ENCODE results near the gene ZNF740. TPM values are rescaled to one million over a fixed set of nuclear protein-coding genes. Genes with fewer than 3 reads are reported as not detected.
"Not testable (repeated sequence)": the region's sequence is repeated elsewhere in the genome, so short reads cannot be mapped to it uniquely, and the experiment has no call there.

Gene ZNF740
- total RNA-seq, 1 experiment from 2014 or later: 65.8 TPM

DNA sequence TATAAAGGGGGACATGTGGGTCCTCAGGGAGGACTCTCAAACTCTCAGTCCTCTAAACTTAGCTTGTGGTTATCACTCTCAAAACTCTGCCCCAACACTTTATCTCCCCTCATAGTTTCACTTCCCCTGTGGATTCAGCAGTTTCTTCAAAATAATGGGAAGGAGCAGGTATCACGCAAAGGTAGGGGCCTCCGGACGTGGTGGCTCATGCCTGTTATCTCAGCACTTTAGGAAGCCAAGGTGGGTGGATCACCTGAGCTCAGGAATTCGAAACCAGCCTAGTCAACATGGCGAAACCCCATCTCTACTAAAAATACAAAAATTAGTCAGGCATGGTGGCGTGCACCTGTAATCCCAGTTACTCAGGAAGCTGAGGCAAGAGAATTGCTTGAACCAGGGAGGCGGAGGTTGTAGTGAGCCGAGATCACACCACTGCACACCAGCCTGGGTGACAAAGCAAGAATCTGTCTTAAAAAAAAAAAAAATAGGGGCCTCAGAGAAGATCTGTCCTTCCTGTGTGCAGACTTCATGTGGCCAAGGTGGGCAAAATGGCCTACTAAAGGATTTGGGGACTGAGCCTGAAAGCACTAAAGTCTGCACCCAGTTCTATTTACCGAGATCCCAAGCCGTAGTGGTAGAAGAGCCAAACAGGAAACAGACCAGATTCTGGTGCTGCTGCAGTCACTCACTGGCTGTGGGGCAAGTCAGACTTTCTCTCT, 20.1 kb downstream of the ZNF740 start:
- H3K4me1 ChIP-seq (replicated peaks; ENCODE audit: insufficient read depth): peaks cover 12% of the 10 kb centered on the region
- no peak overlapping the region for H2AFZ ChIP-seq
- POLR2A ChIA-PET (ENCODE audit: unreplicated experiment): interaction anchor here (0.7 kb wide), 1 partner anchor 27 kb away, joined by 6 read pairs; no protein-coding TSS in a partner anchor
- H3K4me3 ChIP-seq: no peak overlapping the region
- H3K4me2 ChIP-seq: no peak overlapping the region
- no peaks in the 10 kb centered on the region for H3K79me2 ChIP-seq (ENCODE audit: low read depth)
- peaks cover 6% of the 10 kb centered on the region; the same call in 1 of the 2 replicates for H3F3A ChIP-seq (ENCODE audit: insufficient read depth, low read depth)
- CTCF ChIA-PET: no interaction called here
- H3K27ac ChIP-seq: no peak overlapping the region
- no peak for DNase-seq
- intact Hi-C loops (cut with micrococcal nuclease; ENCODE audit: unreplicated experiment): loop anchor here (10.0 kb wide), 1 partner anchor 136 kb away; no protein-coding TSS in a partner anchor
- H4K20me1 ChIP-seq (ENCODE audit: insufficient read depth): no peaks in the 10 kb centered on the region
- H3K36me3 ChIP-seq (ENCODE audit: low read depth): no peaks in the 10 kb centered on the region
- H3K9me2 ChIP-seq (ENCODE audit: insufficient read depth): 0 out of 2 replicates have a peak, but pooled peaks cover 3% of the 10 kb centered on the region
- BruUV-seq (replicated peaks): no TSS peak
- H3K27me3 ChIP-seq (ENCODE audit: insufficient read depth, low read depth): no peaks in the 10 kb centered on the region
- H3K9me3 ChIP-seq (ENCODE audit: insufficient read depth, low read depth): no peaks in the 10 kb centered on the region
- no peak for TF ChIP-seq EZH2 (IDR thresholded peaks at IDR 0.05; ENCODE audit: low read depth)
- TF ChIP-seq CTCF (conservative IDR thresholded peaks at IDR 0.05): no peak

GRCh38 chr12:53201177-53201541, 20.6 kb downstream of the ZNF740 start:
- no peaks in the 10 kb centered on the region for H3K9me3 ChIP-seq (ENCODE audit: insufficient read depth, low read depth)
- no peaks in the 10 kb centered on the region for H3K27me3 ChIP-seq (ENCODE audit: insufficient read depth, low read depth)
- no peaks in the 10 kb centered on the region for H3K36me3 ChIP-seq (ENCODE audit: low read depth)
- no TSS peak for BruUV-seq (replicated peaks)
- CTCF ChIA-PET: no interaction called here
- no peak overlapping the region for H3K27ac ChIP-seq
- H4K20me1 ChIP-seq (ENCODE audit: insufficient read depth): no peaks in the 10 kb centered on the region
- no peak overlapping the region for H2AFZ ChIP-seq
- H3K4me3 ChIP-seq: no peak overlapping the region
- intact Hi-C loops (cut with micrococcal nuclease; ENCODE audit: unreplicated experiment): loop anchor here (10.0 kb wide), 1 partner anchor 136 kb away; no protein-coding TSS in a partner anchor
- H3K4me1 ChIP-seq (replicated peaks; ENCODE audit: insufficient read depth): peaks cover 11% of the 10 kb centered on the region
- DNase-seq: no peak
- 0 out of 2 replicates have a peak, but pooled peaks cover 3% of the 10 kb centered on the region for H3K9me2 ChIP-seq (ENCODE audit: insufficient read depth)
- H3K79me2 ChIP-seq (ENCODE audit: low read depth): no peaks in the 10 kb centered on the region
- no peak for TF ChIP-seq EZH2 (IDR thresholded peaks at IDR 0.05; ENCODE audit: low read depth)
- TF ChIP-seq CTCF (conservative IDR thresholded peaks at IDR 0.05): no peak
- no peak overlapping the region for H3K4me2 ChIP-seq
- H3F3A ChIP-seq (ENCODE audit: insufficient read depth, low read depth): peaks cover 9% of the 10 kb centered on the region; the same call in 1 of the 2 replicates
- POLR2A ChIA-PET (ENCODE audit: unreplicated experiment): interaction anchor here (0.7 kb wide), 1 partner anchor 28 kb away, joined by 6 read pairs; no protein-coding TSS in a partner anchor

DNA sequence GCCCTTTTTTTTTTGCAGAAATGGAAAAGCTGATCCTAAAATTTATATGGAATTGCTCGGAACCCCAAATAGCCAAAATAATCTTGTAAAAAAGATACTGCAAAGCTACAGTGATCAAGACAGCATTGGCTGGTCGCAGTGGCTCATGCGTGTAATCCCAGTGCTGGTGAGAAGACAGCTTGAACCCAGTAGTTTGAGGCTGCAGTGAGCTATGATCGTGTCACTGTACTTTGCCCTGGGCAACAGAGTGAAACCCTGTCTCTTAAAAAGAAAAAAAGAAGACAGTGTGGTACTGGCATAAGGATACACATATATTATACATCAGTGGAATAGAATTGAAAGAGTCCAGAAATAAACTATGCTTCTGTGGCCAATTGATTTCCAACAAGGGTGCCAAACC, 21.1 kb downstream of the ZNF740 start:
- ChIA-PET CTCF (interaction anchor here (0.6 kb wide), 1 partner anchor 178 kb away, joined by 3 read pairs; no protein-coding TSS in a partner anchor), POLR2A (ENCODE audit: unreplicated experiment) (interaction anchor here (0.6 kb wide), 1 partner anchor 20 kb away, joined by 11 read pairs; no protein-coding TSS in a partner anchor)
- TF ChIP-seq EZH2 (IDR thresholded peaks at IDR 0.05; ENCODE audit: low read depth) (no peak), CTCF (conservative IDR thresholded peaks at IDR 0.05) (no peak)

DNA sequence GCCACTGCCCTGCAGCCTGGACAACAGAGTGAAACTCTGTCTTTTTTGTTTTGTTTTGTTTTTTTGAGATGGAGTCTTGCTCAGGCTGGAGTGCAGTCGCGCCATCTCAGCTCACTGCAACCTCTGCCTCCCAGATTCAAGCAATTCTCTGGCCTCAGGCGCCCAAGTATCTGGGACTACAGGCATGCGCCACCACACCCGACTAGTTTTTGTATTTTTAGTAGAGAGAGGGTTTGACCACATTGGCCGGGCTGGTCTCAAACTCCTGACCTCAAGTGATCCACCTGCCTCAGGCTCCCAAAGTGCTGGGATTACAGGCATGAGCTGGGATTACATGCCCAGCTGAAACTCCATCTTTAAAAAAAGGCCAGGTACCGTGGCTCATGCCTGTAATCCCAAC, 21.8 kb downstream of the ZNF740 start:
- H3K27ac ChIP-seq; CTCF ChIA-PET; H3K9me3 ChIP-seq (ENCODE audit: insufficient read depth, low read depth); H2AFZ ChIP-seq; H3K9me2 ChIP-seq (ENCODE audit: insufficient read depth); DNase-seq; H3K36me3 ChIP-seq (ENCODE audit: low read depth); H4K20me1 ChIP-seq (ENCODE audit: insufficient read depth); BruUV-seq (replicated peaks); H3K4me2 ChIP-seq; H3K4me3 ChIP-seq; H3K79me2 ChIP-seq (ENCODE audit: low read depth); H3K27me3 ChIP-seq (ENCODE audit: insufficient read depth, low read depth): not testable (repeated sequence)
- H3F3A ChIP-seq (ENCODE audit: insufficient read depth, low read depth): peaks cover 21% of the 10 kb centered on the region; the same call in 1 of the 2 replicates
- H3K4me1 ChIP-seq (replicated peaks; ENCODE audit: insufficient read depth): peaks cover 17% of the 10 kb centered on the region
- POLR2A ChIA-PET (ENCODE audit: unreplicated experiment): interaction anchor here (0.7 kb wide), 1 partner anchor 119 kb away, joined by 3 read pairs; no protein-coding TSS in a partner anchor
- intact Hi-C loops (cut with micrococcal nuclease; ENCODE audit: unreplicated experiment): loop anchor here (10.0 kb wide), 1 partner anchor 138 kb away; no protein-coding TSS in a partner anchor

More for the DNA sequence above, 21.1 kb downstream of the ZNF740 start:
- Histone ChIP-seq H3K79me2 (ENCODE audit: low read depth) (no peaks in the 10 kb centered on the region), H3K4me3 (no peak overlapping the region), H2AFZ (no peak overlapping the region), H3K9me3 (ENCODE audit: insufficient read depth, low read depth) (no peaks in the 10 kb centered on the region), H3K4me2 (no peak overlapping the region), H3F3A (ENCODE audit: insufficient read depth, low read depth) (peaks cover 14% of the 10 kb centered on the region; the same call in 1 of the 2 replicates), H3K27ac (no peak overlapping the region), H3K4me1 (replicated peaks; ENCODE audit: insufficient read depth) (peaks cover 12% of the 10 kb centered on the region), H4K20me1 (ENCODE audit: insufficient read depth) (no peaks in the 10 kb centered on the region), H3K27me3 (ENCODE audit: insufficient read depth, low read depth) (no peaks in the 10 kb centered on the region), H3K36me3 (ENCODE audit: low read depth) (no peaks in the 10 kb centered on the region), H3K9me2 (ENCODE audit: insufficient read depth) (0 out of 2 replicates have a peak, but pooled peaks cover 3% of the 10 kb centered on the region)
- no TSS peak for BruUV-seq (replicated peaks)
- intact Hi-C loops (cut with micrococcal nuclease; ENCODE audit: unreplicated experiment): loop anchor here (10.0 kb wide), 1 partner anchor 137 kb away; no protein-coding TSS in a partner anchor
- DNase-seq: no peak

Data from PC-9 (cell line).